A673 (cell line): ENCODE measurements around the gene ANTXRL. TPM values are rescaled to one million over a fixed set of nuclear protein-coding genes. Genes with fewer than 3 reads are reported as not detected.

Source experiments
- BruUV-seq: library from RNA; stranded (reverse); fragments of 400-500 nt; replicated peaks from 2 replicates; lab custom pipeline; 2021; lab: Mats Ljungman, UMichigan
- CTCF ChIA-PET: fragments of 300-600 bp; sonication (Branson Sonifier 250); formaldehyde crosslinking; loops from one replicate; lab custom pipeline; 2022; ENCODE audit warnings: antibody characterized with exemption; lab: Charles Lee
- POLR2A ChIA-PET: fragments of 300-600 bp; sonication (Branson Sonifier 250); formaldehyde crosslinking; loops from one replicate; lab custom pipeline; 2022; ENCODE audit warnings: antibody characterized with exemption; ENCODE audit not compliant: low non-redundant PET; lab: Charles Lee
- DNase-seq: peaks from one replicate; pipeline ENCODE4 v3.0.0-alpha.2; 2015; ENCODE audit warnings: low spot score
- H3K27ac ChIP-seq: fragments of 200-600 bp; sonication (generic); 2 replicates; pipeline ENCODE4 v1.5.1; 2016; ENCODE audit warnings: mixed run types, low read depth, mild to moderate bottlenecking, mixed read lengths, antibody characterized with exemption, low read length; ENCODE audit not compliant: poor library complexity, severe bottlenecking
- H3K27me3 ChIP-seq: fragments of 200-600 bp; sonication (generic); replicated peaks from 2 replicates; pipeline ENCODE4 v1.6.1; 2017; ENCODE audit warnings: mixed run types, low read depth, mild to moderate bottlenecking, mixed read lengths, antibody characterized with exemption, low read length; ENCODE audit not compliant: insufficient read depth, poor library complexity
- H3K36me3 ChIP-seq: fragments of 200-600 bp; sonication (generic); 2 replicates; pipeline ENCODE4 v1.6.1; 2016; ENCODE audit warnings: mixed run types, mild to moderate bottlenecking, mixed read lengths, antibody characterized with exemption, low read length; ENCODE audit not compliant: insufficient read depth, poor library complexity, severe bottlenecking
- H3K4me1 ChIP-seq: fragments of 200-600 bp; sonication (generic); 2 replicates; pipeline ENCODE4 v1.6.1; 2017; ENCODE audit warnings: mixed run types, mild to moderate bottlenecking, mixed read lengths, antibody characterized with exemption, low read length; ENCODE audit not compliant: insufficient read depth, poor library complexity, severe bottlenecking
- H3K4me3 ChIP-seq: fragments of 200-600 bp; sonication (generic); 2 replicates; pipeline ENCODE4 v1.5.1; 2016; ENCODE audit warnings: low read depth, mixed run types, mild to moderate bottlenecking, mixed read lengths, low read length; ENCODE audit not compliant: poor library complexity, severe bottlenecking
- H3K9me3 ChIP-seq: fragments of 200-600 bp; sonication (generic); 2 replicates; pipeline ENCODE4 v1.6.1; 2016; ENCODE audit warnings: mixed run types, low read depth, mild to moderate bottlenecking, mixed read lengths, antibody characterized with exemption, low read length; ENCODE audit not compliant: poor library complexity, severe bottlenecking
- CTCF ChIP-seq: fragments of 300-800, 200-600 bp; sonication (generic); conservative IDR thresholded peaks from 2 replicates; pipeline ENCODE4 v1.5.1; 2017; ENCODE audit warnings: low read depth, mild to moderate bottlenecking, antibody characterized with exemption, low read length, moderate library complexity, mixed read lengths
- EZH2 ChIP-seq: fragments of 200-600 bp; sonication (generic); IDR thresholded peaks from 2 replicates; pipeline ENCODE4 v1.6.1; 2017; ENCODE audit warnings: borderline replicate concordance, low read depth, mild to moderate bottlenecking, mixed read lengths, antibody characterized with exemption, low read length; ENCODE audit not compliant: poor library complexity, severe bottlenecking
- intact Hi-C: fragments of 100-400 bp; cut with micrococcal nuclease; formaldehyde crosslinking; loops from one replicate; pipeline ENCODE4 v1.10.0; 2022; ENCODE audit not compliant: unreplicated experiment
- total RNA-seq: library from RNA; stranded (reverse); gene quantifications from 2 replicates; pipeline ENCODE4 v1.2.3, GENCODE V29; 2021

The ANTXRL gene
- total RNA-seq, 1 experiment from 2014 or later = not detected

GRCh38 chr10:46296641-46297141 lies 9.9 kb downstream of the ANTXRL start:
- CTCF ChIA-PET = no interaction called here
- POLR2A ChIA-PET = no interaction called here
- H3K36me3 ChIP-seq = no peaks in the 10 kb centered on the region
- no peaks in the 10 kb centered on the region for H3K27me3 ChIP-seq
- TF ChIP-seq EZH2 = no peak
- no peak for TF ChIP-seq CTCF
- DNase-seq = no peak
- H3K27ac ChIP-seq = no peak overlapping the region
- no peak overlapping the region for H3K4me3 ChIP-seq
- intact Hi-C loops = no loop called here
- no peaks in the 10 kb centered on the region for H3K9me3 ChIP-seq
- no TSS peak for BruUV-seq
- no peaks in the 10 kb centered on the region for H3K4me1 ChIP-seq

- H3K27me3 ChIP-seq = no peaks in the 10 kb centered on the region
- H3K4me1 ChIP-seq = no peaks in the 10 kb centered on the region
- H3K9me3 ChIP-seq = no peaks in the 10 kb centered on the region
- DNase-seq = no peak
- no peak for TF ChIP-seq CTCF
- no peak for TF ChIP-seq EZH2
- no peak overlapping the region for H3K4me3 ChIP-seq
- intact Hi-C loops = no loop called here
- ChIA-PET CTCF (no interaction called here), POLR2A (no interaction called here)
- no TSS peak for BruUV-seq
- no peaks in the 10 kb centered on the region for H3K36me3 ChIP-seq
- H3K27ac ChIP-seq = no peak overlapping the region
Measured at GRCh38 chr10:46297406-46298204, 10.8 kb downstream of the ANTXRL start.

GRCh38 chr10:46298477-46299285 lies 11.9 kb downstream of the ANTXRL start:
- no peaks in the 10 kb centered on the region for H3K4me1 ChIP-seq
- ChIA-PET POLR2A (no interaction called here), CTCF (no interaction called here)
- intact Hi-C loops = no loop called here
- no peaks in the 10 kb centered on the region for H3K36me3 ChIP-seq
- no peak overlapping the region for H3K27ac ChIP-seq
- BruUV-seq = no TSS peak
- H3K27me3 ChIP-seq = no peaks in the 10 kb centered on the region
- no peaks in the 10 kb centered on the region for H3K9me3 ChIP-seq
- no peak for DNase-seq
- H3K4me3 ChIP-seq = no peak overlapping the region
- TF ChIP-seq EZH2 = no peak
- no peak for TF ChIP-seq CTCF
